Inferior parietal cortex (tissue), 1 donor: ENCODE measurements around the gene MEDAG.

Source experiments
- DNase-seq: peaks from one replicate; pipeline ENCODE4 v3.0.0-alpha.2; 2016; ENCODE audit errors: extremely low spot score

The MEDAG gene

DNA sequence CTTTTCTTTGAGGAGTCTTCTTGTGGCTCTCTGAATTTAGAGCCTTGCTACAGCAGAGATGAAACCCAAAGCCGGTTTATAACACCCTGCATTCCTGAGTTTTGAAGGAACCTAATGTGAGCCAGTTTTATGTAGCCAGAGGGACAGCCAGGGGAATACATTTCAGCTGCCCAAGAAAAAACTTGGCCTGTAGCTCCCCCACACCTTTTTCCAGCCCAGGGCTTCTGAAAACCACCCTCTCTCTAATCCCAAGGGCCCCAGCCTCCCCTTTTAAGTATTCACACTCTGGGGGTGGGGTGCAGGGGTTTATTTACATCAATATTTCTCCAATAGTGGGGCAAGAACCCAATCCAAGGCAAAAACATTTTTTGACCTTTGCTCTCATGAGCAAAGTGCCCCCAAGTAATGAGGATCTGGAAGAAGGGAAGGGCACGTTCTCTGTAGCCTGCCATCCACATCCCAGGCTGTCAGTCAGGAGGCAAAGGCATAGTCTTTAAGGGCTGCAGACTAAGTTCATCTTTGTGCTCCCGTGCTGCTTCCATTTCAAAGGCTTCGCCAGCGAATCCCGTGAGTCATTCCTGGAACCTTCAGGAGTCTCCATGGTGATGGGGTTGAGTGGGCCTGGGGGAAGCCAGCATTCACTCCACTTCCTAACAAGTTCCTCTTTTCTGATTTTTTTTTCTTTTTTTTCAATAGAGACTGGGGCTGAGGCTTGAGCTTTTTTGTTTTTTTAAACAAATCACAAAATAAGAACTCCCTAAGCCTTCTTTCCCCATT lies 33.2 kb upstream of the MEDAG start:
- DNase-seq: peak; percentile 53

DNA sequence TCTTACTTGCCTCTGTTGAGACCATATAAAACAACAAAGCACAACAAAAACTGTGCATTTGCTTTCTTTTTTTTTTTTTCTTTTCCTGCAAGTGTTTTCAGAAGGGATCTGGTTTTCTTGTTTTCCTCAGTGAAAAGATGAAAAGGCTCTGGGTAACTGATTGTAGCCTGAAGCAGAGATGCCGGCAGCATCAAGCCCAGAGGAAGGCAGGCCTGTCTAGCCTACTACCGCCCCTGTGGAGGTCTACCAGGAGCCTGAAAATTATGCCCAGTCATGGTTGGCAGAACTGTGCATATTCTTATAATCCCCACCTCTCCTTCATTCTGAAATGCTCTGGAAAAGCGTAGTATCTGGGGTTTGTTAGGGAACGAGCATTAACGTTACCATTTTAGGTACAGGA lies 32.6 kb upstream of the MEDAG start:
- DNase-seq: no peak

DNA sequence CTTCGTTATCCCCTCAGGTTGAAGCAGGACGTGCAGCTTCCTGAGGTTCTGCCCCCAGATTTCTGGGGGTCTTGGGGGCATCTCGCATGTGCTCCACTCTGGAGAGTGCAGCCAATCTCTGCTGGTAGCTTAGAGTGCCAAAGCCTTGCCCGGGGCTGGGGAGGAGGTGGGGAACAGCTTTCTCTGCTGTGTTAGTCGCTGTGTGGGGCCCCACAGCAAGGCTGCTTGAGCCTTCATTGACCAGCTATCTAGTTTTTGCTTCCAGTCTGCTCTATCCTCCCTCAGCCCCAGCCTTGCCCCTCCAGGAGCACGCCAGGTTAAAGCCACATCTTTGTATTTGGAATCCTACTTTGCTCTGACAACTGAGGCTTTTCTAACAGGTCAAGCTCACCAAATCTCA lies 32.0 kb upstream of the MEDAG start:
- no peak for DNase-seq

DNA sequence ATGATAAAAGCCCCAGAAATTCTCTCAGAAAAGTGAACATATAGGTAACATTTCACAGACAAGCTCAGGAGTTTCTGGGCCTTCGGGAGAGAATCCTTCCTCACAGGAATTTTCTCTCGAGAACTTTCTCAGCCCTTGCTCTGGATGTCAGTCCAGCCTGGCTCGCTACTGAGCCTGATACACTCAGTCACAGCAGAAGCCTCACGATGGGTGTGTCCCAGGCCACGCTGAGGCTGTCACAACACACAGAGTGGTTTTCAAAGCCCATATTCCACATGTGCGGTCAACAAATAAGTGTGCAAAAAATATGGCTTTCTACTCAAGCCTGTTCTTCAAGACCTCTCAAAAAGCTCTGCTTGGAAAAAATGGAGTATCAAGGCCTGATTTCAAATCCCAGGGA lies 31.5 kb upstream of the MEDAG start:
- no peak for DNase-seq

DNA sequence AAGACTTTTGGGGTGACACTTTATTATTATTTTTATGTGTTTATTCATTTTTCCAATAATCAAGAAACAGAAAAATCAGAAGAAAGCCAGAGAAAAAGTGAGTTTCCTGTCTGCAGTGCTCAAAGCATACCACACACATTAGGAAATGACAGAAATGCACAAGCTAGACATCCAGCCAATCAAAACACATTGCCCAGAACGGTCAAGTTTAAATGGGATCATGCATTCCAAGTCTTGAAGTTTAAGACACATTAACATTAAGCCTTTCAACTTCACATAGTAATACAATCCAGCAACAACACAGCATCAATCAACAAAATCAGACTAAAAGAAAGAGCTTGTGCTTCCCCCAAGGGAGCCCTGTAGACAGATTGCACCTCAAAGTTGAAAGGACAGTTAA lies 28.7 kb upstream of the MEDAG start:
- no peak for DNase-seq

DNA sequence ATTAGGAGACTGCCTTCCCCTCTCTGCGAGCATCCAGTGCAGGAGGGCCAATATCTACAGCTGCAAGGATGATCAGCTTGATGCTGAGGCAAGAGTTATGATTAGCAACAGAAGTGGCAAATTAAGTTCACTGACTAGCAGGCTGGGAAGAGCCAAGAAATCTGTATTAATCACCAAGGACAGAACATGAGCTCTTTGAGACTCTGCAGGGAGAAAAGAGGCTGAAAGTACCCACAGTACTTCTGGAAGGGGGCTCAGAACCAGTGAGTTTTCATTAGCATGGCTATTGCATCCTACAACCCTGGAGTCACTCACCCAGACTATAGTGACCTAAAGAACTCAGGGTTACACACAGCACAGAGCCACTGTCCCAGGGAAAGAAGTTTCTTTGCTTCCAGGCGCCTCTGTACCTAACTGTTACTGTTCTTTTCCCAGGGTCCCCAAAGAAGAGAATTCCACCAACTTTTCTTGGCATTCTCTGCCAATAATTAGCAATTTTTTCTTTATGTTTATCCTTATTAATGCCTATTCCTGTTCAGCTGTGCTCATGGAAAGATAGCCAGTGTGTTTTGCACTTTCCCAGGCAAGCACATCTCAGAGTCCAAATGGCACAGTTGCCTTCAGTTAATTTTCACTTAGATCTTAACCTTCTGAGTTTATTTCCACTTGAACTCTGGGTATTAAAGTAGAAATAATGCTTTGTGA lies 25.8 kb upstream of the MEDAG start:
- DNase-seq: no peak

DNA sequence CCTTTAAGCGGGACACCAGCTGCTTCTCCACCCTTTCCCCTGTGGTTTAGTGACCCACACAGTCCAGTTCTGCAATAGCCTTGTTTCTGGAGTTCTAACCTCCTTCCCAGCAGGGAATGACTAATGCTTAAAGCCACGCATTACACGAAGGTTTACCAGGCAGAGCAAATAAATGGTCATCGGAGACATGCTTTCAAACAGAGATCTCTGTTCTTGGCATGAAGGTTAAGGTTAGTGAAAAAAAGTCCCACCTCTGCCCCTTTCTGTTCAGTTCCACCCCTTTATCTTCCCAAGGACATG lies 25.3 kb upstream of the MEDAG start:
- no peak for DNase-seq

DNA sequence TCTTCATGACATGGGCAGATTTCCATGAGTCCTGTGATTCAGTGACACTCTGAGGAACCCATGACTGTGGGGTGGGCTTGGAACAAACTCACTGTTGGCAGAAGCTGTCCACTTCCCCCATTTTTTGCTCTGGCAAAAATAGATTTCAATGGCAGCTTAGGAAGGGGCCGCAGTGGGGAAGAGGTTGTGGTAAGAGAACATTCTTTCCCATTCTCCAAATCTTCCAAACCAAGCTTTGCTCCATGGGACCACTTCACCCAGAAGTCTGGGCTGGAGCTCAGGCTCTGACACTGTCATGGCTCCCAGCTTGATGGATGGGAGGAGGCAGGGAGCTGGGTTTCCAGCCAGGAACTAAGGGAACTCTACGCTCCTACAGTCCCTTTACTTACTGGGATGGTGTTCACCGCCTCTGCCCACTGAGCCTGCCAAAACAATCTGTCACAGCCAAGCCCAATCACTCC lies 24.9 kb upstream of the MEDAG start:
- DNase-seq: no peak

DNA sequence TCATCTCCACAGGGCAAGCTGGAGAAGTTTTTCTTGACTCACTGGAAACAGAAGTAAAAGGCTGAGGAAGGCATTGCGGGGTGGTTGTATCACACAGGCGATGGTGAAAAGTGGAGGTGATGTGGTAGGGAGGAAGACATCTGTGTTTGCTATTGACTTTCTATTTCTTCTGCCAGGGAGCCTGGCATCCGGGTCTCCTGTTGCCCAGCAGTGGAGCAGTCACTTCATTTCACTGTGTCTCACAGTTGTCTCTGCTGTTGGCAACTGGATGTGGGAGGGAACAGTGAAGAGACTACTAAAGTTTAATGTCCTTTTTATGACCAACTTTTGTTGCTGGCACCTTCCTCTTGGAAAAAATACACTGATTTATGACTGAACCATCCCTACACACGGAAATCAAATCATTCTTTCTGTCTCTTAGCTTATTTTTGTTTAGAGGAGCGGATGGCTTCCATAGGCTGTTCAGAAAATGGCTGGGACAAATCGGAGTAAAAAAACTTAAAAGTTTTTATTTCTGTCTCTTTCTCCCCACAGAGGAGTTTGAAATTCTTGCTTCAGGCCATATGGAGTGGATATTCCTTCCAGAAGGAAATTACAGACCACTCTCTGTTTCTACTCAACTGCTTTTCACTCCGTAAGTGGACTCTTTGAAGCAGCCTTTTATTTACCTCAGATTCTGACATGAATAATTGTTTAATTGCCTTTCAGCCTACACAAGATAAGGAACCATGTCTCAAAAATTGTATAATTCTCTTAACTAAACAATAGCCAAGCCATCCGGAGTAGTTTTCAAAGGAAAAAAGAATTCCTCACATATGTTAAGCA lies 23.8 kb upstream of the MEDAG start:
- DNase-seq: no peak

DNA sequence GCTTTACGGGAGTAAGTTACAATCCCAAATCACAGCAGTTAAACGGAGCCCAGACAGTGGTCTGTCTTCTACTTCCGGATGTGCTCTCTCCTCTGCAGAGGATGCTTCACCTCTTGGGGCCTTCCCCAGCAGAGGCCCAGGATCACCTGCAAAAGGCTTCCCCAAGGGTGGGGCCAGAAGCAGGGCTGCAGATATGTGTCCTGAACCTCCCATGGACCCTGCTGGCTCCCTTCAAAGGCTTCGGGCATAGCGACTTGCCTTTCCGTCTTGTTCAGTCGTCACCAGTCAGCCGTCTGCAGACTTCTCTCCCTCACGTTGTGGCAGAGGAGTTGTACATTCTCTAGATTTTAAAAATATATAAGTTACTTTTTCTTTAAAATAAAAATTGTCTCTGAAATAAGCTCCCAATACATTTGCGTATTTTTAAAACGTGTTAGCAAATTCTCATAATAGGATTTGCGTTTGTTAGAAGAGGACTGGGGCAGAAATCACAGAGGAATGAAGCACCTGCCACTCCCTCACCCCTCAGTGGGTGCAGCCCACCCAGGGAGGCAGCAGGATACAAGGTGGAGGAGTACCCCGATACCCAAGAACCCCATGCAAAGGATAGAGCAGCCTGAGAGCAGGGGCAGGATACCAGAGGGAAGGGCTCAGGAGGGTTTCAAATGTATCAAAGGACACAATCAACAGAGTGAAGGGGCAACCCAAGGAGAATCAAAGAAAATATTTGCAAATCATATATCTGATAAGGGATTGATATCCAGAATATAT lies 22.9 kb upstream of the MEDAG start:
- DNase-seq: no peak

DNA sequence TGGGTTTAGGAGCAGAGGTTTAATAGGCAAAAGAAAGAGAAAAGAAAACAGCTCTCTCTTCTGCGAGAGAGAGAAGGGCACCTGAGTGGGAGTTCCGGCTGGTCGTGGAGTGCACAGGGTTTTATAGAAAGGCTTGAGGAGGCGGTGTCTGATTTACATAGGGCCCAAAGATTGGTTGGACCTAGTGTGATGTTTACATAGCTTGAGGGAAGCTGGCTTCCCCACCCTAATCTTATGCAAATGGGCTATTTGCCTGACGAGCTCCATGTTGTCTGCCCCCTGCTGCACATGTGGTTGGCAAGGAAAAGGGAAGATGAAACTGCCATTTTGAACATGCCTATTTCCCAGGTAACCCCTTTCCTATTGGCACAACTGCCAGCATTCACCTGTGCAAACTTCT lies 21.5 kb upstream of the MEDAG start:
- no peak for DNase-seq

DNA sequence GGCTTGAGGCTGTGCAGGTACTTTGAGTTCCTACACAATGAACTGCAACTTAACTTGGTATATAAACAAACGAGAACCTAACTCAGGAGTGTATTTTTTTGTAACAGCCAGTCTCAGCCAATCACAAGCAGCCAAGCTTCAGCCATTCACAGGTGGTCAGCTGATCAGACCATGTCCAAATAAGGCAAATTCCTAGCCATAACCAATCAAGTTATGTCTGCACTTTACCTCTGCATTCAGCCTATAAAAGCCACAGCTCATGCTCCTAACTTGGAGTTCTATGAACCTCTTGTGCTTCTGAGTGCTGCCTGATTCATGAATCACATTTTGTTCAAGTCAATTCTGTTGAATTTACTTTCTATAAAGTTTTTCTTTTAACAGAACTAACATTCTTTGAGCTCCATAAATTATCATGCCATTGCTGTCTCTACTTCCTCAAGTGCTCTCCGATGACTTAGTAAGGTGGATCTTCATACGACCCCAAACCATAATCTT lies 16.8 kb upstream of the MEDAG start:
- DNase-seq: no peak

DNA sequence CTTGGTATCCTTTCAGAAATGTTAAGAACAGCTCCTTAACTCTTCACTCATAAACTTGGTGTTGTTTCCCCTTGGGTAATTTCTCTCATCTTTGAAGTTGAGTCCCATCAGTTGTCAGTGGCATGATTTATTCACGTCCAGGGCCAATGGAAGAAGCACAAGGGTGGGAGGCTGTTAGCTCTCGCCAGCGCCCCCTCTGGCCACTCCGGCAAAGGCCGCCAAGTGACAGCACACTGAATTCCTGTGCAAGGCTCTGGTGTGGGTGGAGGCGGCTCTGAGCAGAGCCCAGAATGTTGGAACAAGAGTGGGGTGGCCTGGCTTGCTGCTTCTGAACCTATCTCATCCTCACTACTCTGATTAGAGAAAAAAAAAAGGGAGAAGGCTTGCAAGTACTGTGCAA lies 13.1 kb upstream of the MEDAG start:
- DNase-seq: no peak

DNA sequence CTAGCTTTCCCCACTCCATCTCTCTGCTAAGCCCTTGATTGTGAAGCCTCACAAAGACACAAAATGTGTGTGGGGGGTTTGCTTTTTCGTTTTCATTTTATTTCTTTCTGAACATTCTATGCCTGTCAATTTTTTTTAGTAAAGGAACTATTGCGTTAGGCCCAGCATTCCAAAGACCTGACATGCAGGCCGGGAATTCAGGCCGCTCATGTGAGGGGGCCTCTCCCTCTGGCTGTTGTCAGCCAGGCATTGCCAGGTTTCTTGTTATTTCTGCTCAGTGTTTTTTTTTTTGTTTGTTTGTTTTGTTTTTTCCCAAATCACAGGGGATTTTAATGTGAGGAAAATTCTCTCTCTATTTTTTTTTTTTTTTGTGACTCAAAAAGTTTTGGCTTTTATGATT lies 10.3 kb upstream of the MEDAG start:
- DNase-seq: no peak

DNA sequence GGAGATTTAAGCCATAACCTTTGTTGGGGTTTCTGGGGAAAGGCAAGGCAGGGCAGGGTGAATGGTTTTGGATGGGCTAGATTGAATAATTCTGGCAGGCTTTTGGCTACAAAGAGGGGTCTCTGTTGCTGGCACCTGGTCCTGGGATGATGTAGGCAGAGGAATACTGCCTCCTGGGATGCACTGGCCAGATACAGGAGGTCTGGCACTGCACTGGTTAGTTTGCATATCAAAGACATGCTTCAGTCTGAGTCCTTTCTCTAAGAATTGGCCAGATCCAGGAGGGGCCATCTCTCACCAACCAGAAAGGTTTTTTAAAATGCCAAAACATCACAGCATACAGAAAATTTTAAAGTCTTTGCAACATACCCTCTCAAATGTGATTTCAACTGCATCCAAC lies 8.0 kb upstream of the MEDAG start:
- no peak for DNase-seq

DNA sequence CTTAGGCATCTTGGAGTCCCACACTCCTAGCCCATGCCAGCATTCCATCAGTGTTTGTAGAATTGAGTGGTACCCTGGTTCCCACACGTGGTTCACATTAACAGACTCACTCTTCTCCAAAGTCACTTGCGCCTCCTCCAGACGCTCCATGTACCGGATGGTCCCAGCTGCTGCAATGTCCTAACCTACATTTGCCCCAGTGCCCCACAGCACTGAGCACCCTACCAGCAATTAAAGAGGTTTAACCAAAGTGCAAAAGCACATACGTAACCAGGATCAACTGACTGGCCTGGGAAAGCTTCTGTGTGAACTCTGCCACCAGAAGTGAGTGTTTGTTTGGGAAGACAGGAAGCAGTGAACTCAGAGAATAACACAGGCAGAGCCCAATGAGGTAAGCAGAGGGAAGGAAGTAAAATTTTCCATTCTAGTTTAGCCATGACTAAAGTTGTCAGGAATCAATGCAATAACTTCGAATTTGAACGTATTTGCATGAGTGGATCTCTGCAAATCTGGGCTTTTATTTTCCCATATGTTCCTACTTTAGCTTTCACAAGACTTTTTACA lies 7.3 kb upstream of the MEDAG start:
- no peak for DNase-seq

DNA sequence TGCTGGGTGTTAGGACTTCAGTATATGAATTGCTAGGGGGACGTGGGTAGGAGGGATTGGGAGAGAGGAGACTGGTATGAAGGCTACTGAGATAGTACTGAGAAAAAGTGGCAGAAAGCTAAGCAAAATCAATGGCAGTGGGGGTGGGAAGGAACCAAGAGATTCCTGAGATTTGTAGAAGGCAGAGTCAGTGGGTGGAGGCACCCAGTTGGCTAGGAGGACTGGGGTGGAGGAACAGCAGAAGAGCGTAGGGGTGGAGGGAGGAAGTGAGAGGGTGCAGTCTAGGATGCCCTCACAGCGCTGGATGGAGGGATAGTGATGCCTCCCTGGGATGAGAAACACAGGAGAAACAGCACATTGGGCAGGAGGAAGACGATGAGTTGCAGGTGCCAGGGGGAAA lies 5.6 kb upstream of the MEDAG start:
- DNase-seq: no peak

DNA sequence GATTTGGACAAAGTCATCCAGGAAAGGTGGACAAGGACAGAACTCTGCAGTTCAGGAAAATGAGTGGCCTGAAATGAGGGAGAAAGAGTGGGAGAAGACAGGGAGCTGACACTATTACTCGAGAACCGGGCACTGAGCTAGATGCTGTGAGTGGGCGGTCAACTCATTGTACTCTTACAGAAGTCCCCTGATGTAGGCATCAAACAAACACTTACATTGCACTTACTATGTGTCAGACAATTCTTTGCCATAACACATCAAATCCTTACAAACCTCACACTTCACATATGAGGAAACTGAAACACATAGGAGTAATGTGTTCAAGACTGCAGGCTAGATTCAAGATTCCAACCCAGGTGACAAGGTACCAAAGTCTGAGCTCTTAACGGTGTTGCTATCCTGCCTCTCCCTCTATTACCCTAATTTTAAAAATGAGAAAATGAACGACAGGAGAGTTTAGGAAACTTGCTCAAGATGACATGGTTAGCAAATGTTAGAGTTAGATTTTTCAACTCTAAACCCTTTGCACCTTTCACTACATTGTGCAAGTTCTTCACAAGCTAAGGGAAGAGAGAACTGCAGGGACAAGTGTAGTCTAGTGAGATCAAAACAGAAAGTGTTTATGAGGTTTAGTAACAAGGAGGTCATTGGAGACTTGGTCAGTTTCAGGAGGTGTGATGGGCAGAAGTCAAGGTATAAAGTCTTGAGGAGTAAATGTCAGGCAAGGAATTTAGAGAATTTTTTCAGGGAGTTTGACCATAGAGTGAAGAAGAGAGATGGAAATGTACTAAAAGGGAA lies 4.9 kb upstream of the MEDAG start:
- DNase-seq: no peak

DNA sequence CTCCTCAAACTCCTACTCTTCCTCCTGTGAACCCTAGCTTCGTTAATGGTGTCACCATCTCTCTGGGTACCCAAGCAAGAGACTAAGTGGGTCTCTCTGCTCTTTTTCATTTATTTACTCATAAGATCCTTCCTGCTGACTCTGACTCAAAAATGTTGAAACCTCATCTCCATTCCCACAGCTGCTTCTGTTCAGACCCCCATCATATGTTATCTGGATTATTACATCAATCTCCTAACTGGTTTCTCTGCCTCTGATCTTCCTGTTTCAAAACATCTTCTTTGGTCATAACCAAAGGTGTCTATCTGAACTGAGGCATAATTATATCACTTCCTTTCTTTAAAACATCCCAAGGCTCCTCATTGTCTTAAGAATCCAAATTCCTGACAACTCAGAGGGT lies 2.0 kb upstream of the MEDAG start:
- no peak for DNase-seq

DNA sequence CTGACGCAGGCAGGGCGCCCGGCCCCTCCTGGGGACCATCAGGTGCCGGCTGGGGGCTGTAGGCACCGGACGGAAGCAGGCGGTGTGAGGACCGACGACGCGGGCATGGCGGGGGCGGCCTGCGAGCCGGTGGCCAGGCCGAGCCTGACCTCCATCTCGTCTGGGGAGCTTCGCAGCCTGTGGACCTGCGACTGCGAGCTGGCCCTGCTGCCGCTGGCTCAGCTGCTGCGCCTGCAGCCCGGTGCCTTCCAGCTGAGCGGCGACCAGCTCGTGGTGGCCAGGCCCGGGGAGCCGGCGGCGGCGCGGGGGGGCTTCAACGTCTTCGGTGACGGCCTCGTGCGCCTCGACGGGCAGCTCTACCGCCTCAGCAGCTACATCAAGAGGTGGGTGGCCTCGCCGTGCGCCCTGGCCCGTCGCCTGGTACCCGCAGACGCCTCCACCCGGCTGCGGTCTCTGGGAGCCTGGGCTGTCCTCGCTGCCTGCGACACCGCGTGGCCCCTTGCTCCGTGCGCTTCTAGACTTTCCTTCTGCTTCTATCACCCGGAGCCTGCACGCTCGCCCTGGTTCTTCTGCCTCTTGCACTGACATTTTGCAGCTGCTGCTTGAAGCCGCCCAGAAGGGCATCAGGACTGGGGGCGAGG lies 460 bp downstream of the MEDAG start:
- DNase-seq: no peak
